ENCODE results near the gene ANKS1B. TPM values are rescaled to one million over a fixed set of nuclear protein-coding genes. Genes with fewer than 3 reads are reported as not detected.

ANKS1B gene
- total and polyA plus RNA-seq, 4 experiments from 2014 or later = 0.28 to 0.55 TPM; not detected in 2

GRCh38 chr12:99911081-99911480 is 73.7 kb downstream of the ANKS1B start:
- H3K4me1 Mint-ChIP-seq = no peaks in the 10 kb centered on the region
- no peak overlapping the region for H3K27ac Mint-ChIP-seq
- POLR2A ChIA-PET (ENCODE audit: partially characterized antibody) = no interaction called here
- no peak overlapping the region for H3K27ac ChIP-seq (ENCODE audit: low read depth, low read length)
- H3K9me3 Mint-ChIP-seq = peaks cover 0 to 4% (median 0%) of the 10 kb centered on the region in 8 donors
- no peaks in the 10 kb centered on the region for H3K27me3 ChIP-seq (ENCODE audit: insufficient read depth, low read length)
- H3K27me3 Mint-ChIP-seq = peaks cover 0 to 2% of the 10 kb centered on the region in 2 donors
- no peaks in the 10 kb centered on the region for H3K4me1 ChIP-seq (ENCODE audit: insufficient read depth, low read length)
- no peak overlapping the region for H3K4me3 ChIP-seq (ENCODE audit: low read length in 2 of 2)
- no peaks in the 10 kb centered on the region for H3K9me3 ChIP-seq (ENCODE audit: control insufficient read depth in 1 of 2, low read length in 2 of 2)
- DNase-seq = no peak
- no peaks in the 10 kb centered on the region for H3K36me3 Mint-ChIP-seq
- intact Hi-C loops (cut with micrococcal nuclease) = no loop called here
- no peaks in the 10 kb centered on the region for H3K36me3 ChIP-seq (ENCODE audit: insufficient read depth, low read length)
- H3K4me3 Mint-ChIP-seq = no peak overlapping the region
- CTCF ChIA-PET (ENCODE audit: partially characterized antibody) = no interaction called here

GRCh38 chr12:99910342-99910741 is 74.4 kb downstream of the ANKS1B start:
- no peaks in the 10 kb centered on the region for H3K4me1 Mint-ChIP-seq
- ChIA-PET CTCF (ENCODE audit: partially characterized antibody) (no interaction called here), POLR2A (ENCODE audit: partially characterized antibody) (no interaction called here)
- Histone ChIP-seq H3K4me1 (ENCODE audit: insufficient read depth, low read length) (no peaks in the 10 kb centered on the region), H3K27me3 (ENCODE audit: insufficient read depth, low read length) (no peaks in the 10 kb centered on the region), H3K36me3 (ENCODE audit: insufficient read depth, low read length) (no peaks in the 10 kb centered on the region), H3K27ac (ENCODE audit: low read depth, low read length) (no peak overlapping the region), H3K4me3 (ENCODE audit: low read length in 2 of 2) (no peak overlapping the region), H3K9me3 (ENCODE audit: control insufficient read depth in 1 of 2, low read length in 2 of 2) (no peaks in the 10 kb centered on the region)
- H3K9me3 Mint-ChIP-seq = peaks cover 0 to 4% (median 0%) of the 10 kb centered on the region in 8 donors
- H3K27ac Mint-ChIP-seq = no peak overlapping the region
- no peak overlapping the region for H3K4me3 Mint-ChIP-seq
- intact Hi-C loops (cut with micrococcal nuclease) = no loop called here
- no peak for DNase-seq
- peaks cover 0 to 2% of the 10 kb centered on the region in 2 donors for H3K27me3 Mint-ChIP-seq
- no peaks in the 10 kb centered on the region for H3K36me3 Mint-ChIP-seq

DNA sequence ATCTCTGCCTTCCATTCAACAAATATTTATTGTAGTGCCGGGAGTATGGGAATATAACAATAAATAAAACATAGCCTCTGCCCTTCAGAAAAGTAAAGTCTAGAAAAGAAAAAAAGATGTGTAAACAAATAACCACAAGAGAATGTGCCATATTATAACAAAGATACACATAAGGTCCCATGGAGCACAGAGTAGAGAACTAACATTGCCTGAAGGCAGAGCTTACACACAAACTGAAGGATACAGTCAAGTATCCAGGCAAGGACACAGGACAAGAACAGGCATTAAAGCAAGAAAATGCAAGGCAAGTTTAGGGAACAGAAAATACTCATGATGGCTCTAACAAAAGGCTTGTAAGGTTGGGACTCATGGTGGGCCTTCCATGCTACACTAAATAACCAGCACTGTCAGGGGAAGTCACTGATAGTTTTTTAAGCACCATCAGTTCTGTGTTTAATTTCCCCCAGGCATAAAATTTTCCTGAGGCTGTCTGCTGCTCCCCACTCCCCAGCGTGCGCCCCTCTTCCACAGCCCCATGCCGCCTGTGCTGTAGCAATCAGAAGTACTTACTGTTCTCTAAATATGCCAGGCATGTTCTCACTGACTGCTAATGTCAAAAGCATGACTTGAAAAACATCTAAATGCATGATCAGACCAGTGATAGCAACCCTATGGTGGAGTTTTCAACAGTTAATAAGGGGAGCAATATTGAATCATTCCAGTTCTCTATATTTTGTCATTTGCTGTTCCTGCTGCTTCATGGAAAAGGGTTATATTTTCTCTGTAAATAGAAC is 77.8 kb downstream of the ANKS1B start:
- no peaks in the 10 kb centered on the region for H3K36me3 ChIP-seq (ENCODE audit: insufficient read depth, low read length)
- H3K27me3 Mint-ChIP-seq = peaks cover 0 to 2% of the 10 kb centered on the region in 2 donors
- H3K36me3 Mint-ChIP-seq = no peaks in the 10 kb centered on the region
- H3K9me3 ChIP-seq (ENCODE audit: control insufficient read depth in 1 of 2, low read length in 2 of 2) = no peaks in the 10 kb centered on the region
- no peak overlapping the region for H3K27ac ChIP-seq (ENCODE audit: low read depth, low read length)
- no peak for DNase-seq
- no peak overlapping the region for H3K4me3 Mint-ChIP-seq
- peaks cover 0 to 4% (median 0%) of the 10 kb centered on the region in 8 donors for H3K9me3 Mint-ChIP-seq
- intact Hi-C loops (cut with micrococcal nuclease) = no loop called here
- H3K4me1 ChIP-seq (ENCODE audit: insufficient read depth, low read length) = no peaks in the 10 kb centered on the region
- no peaks in the 10 kb centered on the region for H3K4me1 Mint-ChIP-seq
- no peaks in the 10 kb centered on the region for H3K27me3 ChIP-seq (ENCODE audit: insufficient read depth, low read length)
- POLR2A ChIA-PET (ENCODE audit: partially characterized antibody) = no interaction called here
- H3K27ac Mint-ChIP-seq = no peak overlapping the region
- CTCF ChIA-PET (ENCODE audit: partially characterized antibody) = no interaction called here
- no peak overlapping the region for H3K4me3 ChIP-seq (ENCODE audit: low read length in 2 of 2)

DNA sequence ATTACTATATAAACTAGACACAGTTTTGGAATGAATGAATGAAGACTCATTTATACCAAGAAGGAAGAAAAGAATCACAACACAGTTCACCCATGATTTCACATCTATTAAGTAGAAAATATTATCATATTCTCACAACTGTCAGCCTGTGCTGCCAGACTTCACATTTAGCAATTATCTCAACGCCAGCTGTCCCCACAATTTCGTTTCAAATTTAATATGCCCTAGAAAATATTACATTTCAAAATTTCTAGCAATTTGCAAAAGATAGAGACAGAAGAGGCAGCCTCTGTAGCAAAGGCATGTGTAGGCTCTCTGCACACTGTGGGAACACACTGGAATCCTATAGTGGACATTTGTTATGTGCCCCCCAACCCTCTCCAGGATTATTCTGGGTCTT is 83.6 kb downstream of the ANKS1B start:
- ChIA-PET POLR2A (ENCODE audit: partially characterized antibody) (no interaction called here), CTCF (ENCODE audit: partially characterized antibody) (no interaction called here)
- Mint-ChIP-seq H3K27me3 (no peaks in the 10 kb centered on the region), H3K4me3 (no peak overlapping the region), H3K4me1 (no peaks in the 10 kb centered on the region), H3K27ac (no peak overlapping the region), H3K36me3 (no peaks in the 10 kb centered on the region), H3K9me3 (no peaks in the 10 kb centered on the region)
- H3K27ac ChIP-seq (ENCODE audit: low read depth, low read length) = no peak overlapping the region
- no peaks in the 10 kb centered on the region for H3K4me1 ChIP-seq (ENCODE audit: insufficient read depth, low read length)
- H3K9me3 ChIP-seq (ENCODE audit: control insufficient read depth in 1 of 2, low read length in 2 of 2) = no peaks in the 10 kb centered on the region
- intact Hi-C loops (cut with micrococcal nuclease) = no loop called here
- DNase-seq = no peak
- H3K27me3 ChIP-seq (ENCODE audit: insufficient read depth, low read length) = no peaks in the 10 kb centered on the region
- H3K36me3 ChIP-seq (ENCODE audit: insufficient read depth, low read length) = no peaks in the 10 kb centered on the region
- no peak overlapping the region for H3K4me3 ChIP-seq (ENCODE audit: low read length in 2 of 2)

DNA sequence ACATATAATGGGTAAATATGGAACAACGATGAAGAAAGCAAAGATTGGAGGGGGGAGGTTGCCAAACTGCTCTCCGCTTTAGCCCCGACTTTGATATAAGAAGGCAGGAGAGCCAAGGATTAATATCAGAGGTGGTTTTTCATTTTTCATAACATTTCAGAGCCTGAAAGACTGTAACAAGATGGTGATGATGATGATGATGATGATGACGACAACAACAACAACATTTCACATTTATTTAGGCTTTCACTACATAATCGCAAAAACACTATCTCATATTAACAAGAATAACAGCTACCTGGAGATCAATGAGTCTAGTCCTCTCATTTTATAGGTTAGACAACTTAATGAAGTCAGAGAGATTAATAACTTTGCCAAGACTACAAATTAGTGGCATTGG is 86.1 kb downstream of the ANKS1B start:
- Histone ChIP-seq H3K27ac (ENCODE audit: low read depth, low read length) (no peak overlapping the region), H3K27me3 (ENCODE audit: insufficient read depth, low read length) (no peaks in the 10 kb centered on the region), H3K4me1 (ENCODE audit: insufficient read depth, low read length) (no peaks in the 10 kb centered on the region), H3K4me3 (ENCODE audit: low read length in 2 of 2) (no peak overlapping the region), H3K9me3 (ENCODE audit: control insufficient read depth in 1 of 2, low read length in 2 of 2) (no peaks in the 10 kb centered on the region), H3K36me3 (ENCODE audit: insufficient read depth, low read length) (no peaks in the 10 kb centered on the region)
- H3K27me3 Mint-ChIP-seq = no peaks in the 10 kb centered on the region
- ChIA-PET POLR2A (ENCODE audit: partially characterized antibody) (no interaction called here), CTCF (ENCODE audit: partially characterized antibody) (no interaction called here)
- no peak overlapping the region for H3K4me3 Mint-ChIP-seq
- DNase-seq = no peak
- no peaks in the 10 kb centered on the region for H3K36me3 Mint-ChIP-seq
- intact Hi-C loops (cut with micrococcal nuclease) = no loop called here
- no peak overlapping the region for H3K27ac Mint-ChIP-seq
- H3K4me1 Mint-ChIP-seq = no peaks in the 10 kb centered on the region
- H3K9me3 Mint-ChIP-seq = peaks cover 0 to 2% (median 0%) of the 10 kb centered on the region in 8 donors

DNA sequence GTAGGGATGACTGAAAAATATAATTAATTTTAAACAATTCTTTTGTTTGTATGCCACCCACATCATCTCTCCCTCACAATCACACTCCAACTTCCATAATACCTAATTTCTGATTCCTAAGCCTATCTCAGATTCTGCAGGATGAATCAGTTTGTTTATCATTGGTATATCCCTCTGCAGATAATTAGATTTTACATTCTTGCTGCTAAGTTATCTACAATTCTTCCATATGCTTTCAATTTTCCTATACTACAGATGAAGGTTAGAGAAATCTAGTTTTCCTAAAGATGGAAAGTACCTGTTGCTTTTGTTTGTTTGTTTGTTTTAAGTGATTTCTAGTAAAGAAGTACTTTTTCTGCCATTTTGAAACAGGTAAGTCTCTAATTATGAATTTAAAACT is 105.3 kb downstream of the ANKS1B start:
- H3K27ac ChIP-seq (ENCODE audit: low read depth, low read length) = no peak overlapping the region
- no peaks in the 10 kb centered on the region for H3K36me3 ChIP-seq (ENCODE audit: insufficient read depth, low read length)
- H3K4me3 ChIP-seq (ENCODE audit: low read length in 2 of 2) = no peak overlapping the region
- Mint-ChIP-seq H3K27ac (no peak overlapping the region), H3K4me1 (no peaks in the 10 kb centered on the region), H3K27me3 (no peaks in the 10 kb centered on the region), H3K9me3 (peaks cover 0 to 3% (median 0%) of the 10 kb centered on the region in 8 donors), H3K4me3 (no peak overlapping the region), H3K36me3 (no peaks in the 10 kb centered on the region)
- intact Hi-C loops (cut with micrococcal nuclease) = no loop called here
- no peaks in the 10 kb centered on the region for H3K9me3 ChIP-seq (ENCODE audit: control insufficient read depth in 1 of 2, low read length in 2 of 2)
- no peak for DNase-seq
- no peaks in the 10 kb centered on the region for H3K27me3 ChIP-seq (ENCODE audit: insufficient read depth, low read length)
- POLR2A ChIA-PET (ENCODE audit: partially characterized antibody) = no interaction called here
- H3K4me1 ChIP-seq (ENCODE audit: insufficient read depth, low read length) = no peaks in the 10 kb centered on the region
- CTCF ChIA-PET (ENCODE audit: partially characterized antibody) = no interaction called here

GRCh38 chr12:99875081-99875480 is 109.7 kb downstream of the ANKS1B start:
- Histone ChIP-seq H3K9me3 (ENCODE audit: control insufficient read depth in 1 of 2, low read length in 2 of 2) (no peaks in the 10 kb centered on the region), H3K4me3 (ENCODE audit: low read length in 2 of 2) (no peak overlapping the region), H3K4me1 (ENCODE audit: insufficient read depth, low read length) (no peaks in the 10 kb centered on the region), H3K36me3 (ENCODE audit: insufficient read depth, low read length) (no peaks in the 10 kb centered on the region), H3K27me3 (ENCODE audit: insufficient read depth, low read length) (no peaks in the 10 kb centered on the region), H3K27ac (ENCODE audit: low read depth, low read length) (no peak overlapping the region)
- no peak overlapping the region for H3K27ac Mint-ChIP-seq
- H3K36me3 Mint-ChIP-seq = no peaks in the 10 kb centered on the region
- intact Hi-C loops (cut with micrococcal nuclease) = no loop called here
- DNase-seq = no peak
- H3K9me3 Mint-ChIP-seq = peaks cover 0 to 8% (median 3%) of the 10 kb centered on the region in 8 donors
- H3K4me1 Mint-ChIP-seq = no peaks in the 10 kb centered on the region
- H3K4me3 Mint-ChIP-seq = no peak overlapping the region
- no peaks in the 10 kb centered on the region for H3K27me3 Mint-ChIP-seq
- CTCF ChIA-PET (ENCODE audit: partially characterized antibody) = no interaction called here
- POLR2A ChIA-PET (ENCODE audit: partially characterized antibody) = interaction anchor here (0.7 kb wide), 1 partner anchor 545 kb away, joined by 3 read pairs; no protein-coding TSS in a partner anchor

Measured in CD4-positive, alpha-beta memory T cell (primary cell).